MG63 (cell line): ENCODE measurements around the gene CAMK1D. TPM values are rescaled to one million over a fixed set of nuclear protein-coding genes. Genes with fewer than 3 reads are reported as not detected.
A peak's percentile ranks its signal among the peaks of the same experiment; 100 is the strongest.

ENCODE experiments used
- DNase-seq: peaks from one replicate; pipeline ENCODE4 v3.0.0-alpha.2; 2020
- H3K27me3 ChIP-seq: fragments of 250-450 bp; sonication (Bioruptor Pico); 2 replicates; pipeline ENCODE4 v1.5.1; 2020; ENCODE audit warnings: mild to moderate bottlenecking, moderate library complexity
- H3K36me3 ChIP-seq: fragments of 250-450 bp; sonication (Bioruptor Pico); 2 replicates; pipeline ENCODE4 v1.5.1; 2020; ENCODE audit warnings: mild to moderate bottlenecking, moderate library complexity
- H3K4me3 ChIP-seq: fragments of 250-450 bp; sonication (Bioruptor Pico); 2 replicates; pipeline ENCODE4 v1.5.1; 2020; ENCODE audit warnings: mild to moderate bottlenecking, moderate library complexity
- H3K9me3 ChIP-seq: fragments of 250-450 bp; sonication (Bioruptor Pico); 2 replicates; pipeline ENCODE4 v1.5.1; 2020; ENCODE audit warnings: mild to moderate bottlenecking, moderate library complexity
- total RNA-seq: library from RNA; depleted of rRNA; stranded (reverse); fragments of >200 nt; shearing (Covaris generic); gene quantifications from 2 replicates; pipeline ENCODE4 v1.2.3, GENCODE V29; 2014; ENCODE audit warnings: low replicate concordance

CAMK1D gene
- total RNA-seq, 1 experiment from 2014 or later: 13.2 TPM

DNA sequence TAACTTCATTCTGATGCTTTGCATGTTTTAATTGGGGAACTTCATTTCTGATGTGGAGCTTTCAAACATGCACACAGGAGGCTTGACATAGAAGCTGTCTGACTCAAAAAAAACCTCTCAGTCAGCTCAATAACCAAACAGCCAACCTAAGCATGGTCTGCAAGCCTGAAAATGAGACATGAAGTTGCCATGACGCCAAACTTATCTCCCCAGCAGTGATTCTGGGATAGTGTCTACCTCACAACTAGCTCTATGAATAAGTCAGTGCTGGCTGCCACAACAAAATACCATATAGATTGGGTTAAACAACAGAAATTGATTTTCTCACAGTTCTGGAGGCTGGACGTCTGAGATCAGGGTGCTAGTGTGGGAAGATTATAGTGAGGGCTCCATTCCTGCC, 408.0 kb downstream of the CAMK1D start:
- H3K36me3 ChIP-seq: no peaks in the 10 kb centered on the region
- no peak overlapping the region for H3K4me3 ChIP-seq
- H3K27me3 ChIP-seq: no peaks in the 10 kb centered on the region
- no peaks in the 10 kb centered on the region for H3K9me3 ChIP-seq
- no peak for DNase-seq

DNA sequence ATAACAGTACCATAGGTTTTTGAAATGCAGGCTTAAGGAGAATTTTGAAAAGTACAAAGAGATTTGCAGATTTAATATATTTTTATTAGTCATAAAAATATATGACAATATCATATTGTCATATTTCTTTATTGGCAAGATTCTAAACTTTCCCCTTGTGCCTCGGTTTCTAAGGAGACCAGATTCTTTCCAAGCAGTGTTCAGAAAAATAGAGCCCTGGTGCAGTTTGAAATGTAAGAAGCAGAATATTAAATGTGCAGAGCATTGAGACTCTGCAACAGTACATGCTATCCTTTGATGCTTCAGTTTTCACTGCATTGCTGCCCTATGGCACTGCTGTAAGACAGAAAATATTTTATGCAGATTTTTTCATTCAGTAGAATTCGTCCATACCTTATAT, 408.9 kb downstream of the CAMK1D start:
- H3K36me3 ChIP-seq: no peaks in the 10 kb centered on the region

GRCh38 chr10:12766223-12766622, 416.9 kb downstream of the CAMK1D start:
- no peaks in the 10 kb centered on the region for H3K27me3 ChIP-seq
- DNase-seq: no peak
- H3K9me3 ChIP-seq: no peaks in the 10 kb centered on the region
- 0 out of 2 replicates have a peak, but pooled peaks cover 6% of the 10 kb centered on the region for H3K36me3 ChIP-seq
- no peak overlapping the region for H3K4me3 ChIP-seq

More for the DNA sequence above, 408.9 kb downstream of the CAMK1D start:
- DNase-seq: no peak
- H3K4me3 ChIP-seq: no peak overlapping the region
- H3K9me3 ChIP-seq: no peaks in the 10 kb centered on the region
- H3K27me3 ChIP-seq: no peaks in the 10 kb centered on the region

DNA sequence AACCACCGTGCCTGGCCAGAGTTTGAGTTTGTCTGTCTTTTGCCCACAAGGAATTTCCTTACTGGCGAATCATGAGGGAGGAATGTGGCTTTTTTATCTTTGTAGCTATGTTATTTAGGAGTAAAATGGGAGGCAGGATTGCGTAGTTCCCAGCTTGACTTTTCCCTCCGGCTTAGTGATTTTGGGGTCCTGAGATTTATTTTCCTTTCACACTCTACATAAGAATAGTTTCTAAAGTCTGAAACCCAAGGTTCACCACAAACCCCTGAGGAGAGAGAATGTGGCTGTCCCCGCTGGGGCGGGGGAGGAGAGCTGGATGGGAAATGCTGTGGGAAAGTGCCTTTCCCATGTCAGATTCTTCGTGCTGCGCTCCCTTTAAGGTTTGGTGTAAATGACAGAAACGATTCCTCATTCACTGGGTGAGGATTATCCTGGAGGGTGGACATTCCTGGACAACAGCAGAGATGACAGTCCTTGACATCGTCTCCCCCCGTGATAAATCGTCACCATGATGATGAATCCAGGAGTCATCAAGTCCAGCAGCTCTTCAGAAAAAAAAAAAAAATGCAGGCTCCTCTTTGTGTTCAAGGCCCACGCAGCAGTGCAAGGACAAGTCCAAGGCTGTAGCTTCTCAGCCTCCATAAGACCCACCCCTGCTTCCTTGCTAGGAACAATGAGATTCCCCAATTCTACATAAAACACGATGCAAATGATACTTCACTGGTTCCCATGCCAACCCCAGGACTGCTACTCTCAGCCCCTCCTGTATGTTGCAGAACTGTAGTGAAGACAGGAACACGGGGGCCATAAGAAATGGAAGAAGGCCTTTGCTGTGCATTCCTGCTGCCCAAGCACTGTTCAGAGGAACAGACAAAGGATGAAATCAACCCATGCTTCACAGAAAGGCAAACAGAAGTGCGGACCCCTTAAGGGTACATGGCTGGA, 419.1 kb downstream of the CAMK1D start:
- H3K4me3 ChIP-seq: no peak overlapping the region
- DNase-seq: no peak
- H3K36me3 ChIP-seq: 0 out of 2 replicates have a peak, but pooled peaks cover 6% of the 10 kb centered on the region
- H3K27me3 ChIP-seq: no peaks in the 10 kb centered on the region
- no peaks in the 10 kb centered on the region for H3K9me3 ChIP-seq

- H3K4me3 ChIP-seq: no peak overlapping the region
- no peaks in the 10 kb centered on the region for H3K9me3 ChIP-seq
- H3K36me3 ChIP-seq: 0 out of 2 replicates have a peak, but pooled peaks cover 6% of the 10 kb centered on the region
- no peak for DNase-seq
- H3K27me3 ChIP-seq: no peaks in the 10 kb centered on the region
These were observed 420.1 kb downstream of the CAMK1D start for GRCh38 chr10:12769323-12770044.

GRCh38 chr10:12771981-12772760, 422.8 kb downstream of the CAMK1D start:
- DNase-seq: no peak
- H3K4me3 ChIP-seq: no peak overlapping the region
- no peaks in the 10 kb centered on the region for H3K9me3 ChIP-seq
- 0 out of 2 replicates have a peak, but pooled peaks cover 6% of the 10 kb centered on the region for H3K36me3 ChIP-seq
- H3K27me3 ChIP-seq: no peaks in the 10 kb centered on the region

DNA sequence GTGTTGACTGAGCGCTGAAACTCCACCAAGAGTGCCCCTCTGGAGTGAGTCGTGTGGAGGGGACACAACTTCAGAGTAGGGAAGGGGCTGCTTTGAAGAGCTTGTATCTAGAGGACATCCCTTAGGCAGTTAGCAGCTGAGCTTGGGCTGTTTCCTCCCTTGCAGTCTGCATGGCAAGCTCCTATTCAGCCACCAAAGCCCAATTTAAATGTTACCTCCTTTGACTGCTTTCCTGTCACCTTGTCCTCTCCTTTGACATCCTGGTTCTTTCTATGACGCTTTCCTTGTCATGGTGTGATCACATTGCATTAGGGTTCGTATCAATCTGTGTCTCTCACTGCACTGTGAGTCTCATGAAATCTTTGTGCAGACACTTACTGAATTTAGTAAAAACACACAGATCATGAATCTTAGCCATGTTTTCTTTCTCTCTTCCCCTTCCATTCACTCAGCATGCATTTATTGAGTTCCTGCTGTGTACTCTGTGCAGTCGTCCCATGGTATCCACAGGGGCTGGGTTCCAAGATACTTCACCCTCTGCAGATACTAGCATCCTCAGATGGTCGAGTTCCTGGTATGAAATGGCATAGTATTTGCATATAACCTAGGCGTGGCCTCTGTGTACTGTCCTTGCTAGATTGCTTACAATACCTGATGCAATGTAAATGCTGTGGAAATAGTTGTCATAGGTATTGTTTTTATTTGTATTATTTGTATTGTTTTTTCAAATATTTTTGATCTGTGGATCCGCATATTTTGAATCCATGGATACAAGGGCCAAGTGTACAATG, 423.6 kb downstream of the CAMK1D start:
- DNase-seq: no peak
- H3K9me3 ChIP-seq: no peaks in the 10 kb centered on the region
- no peak overlapping the region for H3K4me3 ChIP-seq
- no peaks in the 10 kb centered on the region for H3K27me3 ChIP-seq
- 0 out of 2 replicates have a peak, but pooled peaks cover 6% of the 10 kb centered on the region for H3K36me3 ChIP-seq

GRCh38 chr10:12774204-12774894, 425.0 kb downstream of the CAMK1D start:
- no peak for DNase-seq
- no peak overlapping the region for H3K4me3 ChIP-seq
- 0 out of 2 replicates have a peak, but pooled peaks cover 6% of the 10 kb centered on the region for H3K36me3 ChIP-seq
- no peaks in the 10 kb centered on the region for H3K27me3 ChIP-seq
- no peaks in the 10 kb centered on the region for H3K9me3 ChIP-seq

GRCh38 chr10:12777840-12778585, 428.7 kb downstream of the CAMK1D start:
- H3K36me3 ChIP-seq: no peaks in the 10 kb centered on the region; the same call in 1 of the 2 replicates
- H3K4me3 ChIP-seq: no peak overlapping the region
- H3K9me3 ChIP-seq: no peaks in the 10 kb centered on the region
- no peak for DNase-seq
- no peaks in the 10 kb centered on the region for H3K27me3 ChIP-seq

DNA sequence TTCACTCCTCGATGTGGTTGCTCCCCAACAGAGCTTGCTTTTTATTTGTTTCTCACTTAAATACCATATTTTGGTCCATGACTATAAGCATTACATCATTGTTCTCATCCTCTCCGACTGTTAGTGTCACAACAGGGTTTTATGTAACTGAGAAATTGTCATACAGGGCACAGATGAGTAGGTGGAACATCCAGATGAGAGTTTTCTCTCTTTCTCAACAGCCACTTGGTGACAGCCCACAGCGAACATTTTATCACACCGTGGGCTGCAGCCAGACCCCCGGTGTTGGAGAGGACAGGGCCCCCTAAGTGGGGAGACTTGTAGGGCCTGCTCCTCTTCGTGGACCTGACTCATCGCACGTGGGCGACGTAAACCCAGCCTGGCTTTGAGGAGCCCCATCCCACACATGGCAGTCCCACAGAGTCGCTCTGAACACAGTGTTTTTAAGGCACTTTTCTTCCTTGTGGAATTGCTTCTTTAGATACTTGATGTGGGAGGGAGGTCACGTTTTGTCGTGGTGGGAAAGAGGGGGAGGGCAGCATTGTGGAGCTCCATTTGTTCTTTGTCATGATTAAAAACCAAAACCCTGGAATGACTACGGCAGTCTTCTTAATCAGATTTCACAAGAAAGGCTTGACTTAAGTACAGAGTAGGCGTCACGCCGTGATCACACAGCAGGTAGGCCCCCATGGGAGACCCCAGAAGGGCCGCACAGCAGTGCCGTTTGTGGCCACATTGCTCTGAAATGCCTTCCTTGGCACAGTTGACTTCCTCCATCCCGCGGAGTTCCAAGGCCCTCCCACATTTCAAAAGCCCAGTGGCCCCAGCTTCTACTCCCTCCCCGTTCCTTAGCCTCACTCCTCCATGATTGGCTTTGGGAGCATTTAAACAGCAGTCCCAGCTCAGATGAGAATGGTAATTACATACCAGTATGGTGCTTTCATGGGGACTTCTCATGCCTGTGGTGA, 431.6 kb downstream of the CAMK1D start:
- Histone ChIP-seq H3K27me3 (no peaks in the 10 kb centered on the region), H3K9me3 (no peaks in the 10 kb centered on the region), H3K36me3 (no peaks in the 10 kb centered on the region; the same call in 1 of the 2 replicates), H3K4me3 (no peak overlapping the region)
- no peak for DNase-seq

GRCh38 chr10:12781976-12782375, 432.6 kb downstream of the CAMK1D start:
- Histone ChIP-seq H3K9me3 (no peaks in the 10 kb centered on the region), H3K36me3 (no peaks in the 10 kb centered on the region; the same call in 1 of the 2 replicates), H3K27me3 (no peaks in the 10 kb centered on the region), H3K4me3 (no peak overlapping the region)
- DNase-seq: no peak

DNA sequence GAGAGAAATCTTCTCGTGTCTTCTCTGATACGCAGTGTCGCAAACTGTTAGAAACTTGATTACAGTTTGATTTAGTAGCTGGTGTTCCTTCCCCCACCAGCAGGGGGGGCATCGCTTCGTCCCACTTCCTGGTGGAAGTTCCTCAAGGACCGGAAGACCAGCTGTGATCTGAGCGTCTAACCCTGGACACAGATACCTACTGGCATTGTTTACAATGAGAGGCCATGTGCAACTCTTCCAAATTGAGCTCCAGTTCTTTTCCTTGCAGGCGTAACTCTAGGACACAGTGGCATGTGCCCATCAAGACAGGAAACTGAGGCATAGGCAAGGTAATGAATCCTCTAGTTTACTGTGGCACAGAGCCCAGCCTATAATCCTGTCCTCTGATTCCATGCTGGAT, 433.2 kb downstream of the CAMK1D start:
- DNase-seq: peak; percentile 23
- H3K4me3 ChIP-seq: no peak overlapping the region
- no peaks in the 10 kb centered on the region for H3K27me3 ChIP-seq
- no peaks in the 10 kb centered on the region for H3K9me3 ChIP-seq
- no peaks in the 10 kb centered on the region; the same call in 1 of the 2 replicates for H3K36me3 ChIP-seq

DNA sequence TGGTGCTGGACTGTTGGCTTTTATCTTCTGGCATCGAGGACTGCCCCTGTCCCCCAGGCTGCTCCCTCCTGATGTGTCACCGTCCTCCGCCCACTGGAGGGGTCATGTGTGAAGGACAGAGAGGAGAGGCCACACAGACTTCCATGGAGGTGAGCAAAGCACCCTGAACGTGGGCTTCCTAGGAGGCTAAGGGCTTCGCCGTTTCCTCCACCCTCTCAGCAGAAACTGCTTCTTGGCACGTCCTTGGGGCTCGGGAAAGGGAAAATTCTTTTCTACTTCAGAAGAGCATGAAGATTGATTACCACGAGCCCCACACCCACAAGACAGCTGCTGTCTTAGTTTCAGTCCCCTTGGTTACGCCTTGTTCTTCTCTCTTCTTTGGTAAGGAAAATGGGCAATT, 433.9 kb downstream of the CAMK1D start:
- no peaks in the 10 kb centered on the region for H3K27me3 ChIP-seq
- no peak for DNase-seq

GRCh38 chr10:12784646-12785045, 435.3 kb downstream of the CAMK1D start:
- DNase-seq: no peak
- Histone ChIP-seq H3K4me3 (no peak overlapping the region), H3K9me3 (no peaks in the 10 kb centered on the region), H3K27me3 (no peaks in the 10 kb centered on the region), H3K36me3 (no peaks in the 10 kb centered on the region; the same call in 1 of the 2 replicates)

More for the DNA sequence above, 433.9 kb downstream of the CAMK1D start:
- H3K4me3 ChIP-seq: no peak overlapping the region
- no peaks in the 10 kb centered on the region; the same call in 1 of the 2 replicates for H3K36me3 ChIP-seq
- no peaks in the 10 kb centered on the region for H3K9me3 ChIP-seq
